Measurements from ENCODE around the gene AKR1B15.
"Not testable (repeated sequence)": the region's sequence is repeated elsewhere in the genome, so short reads cannot be mapped to it uniquely, and the experiment has no call there.

AKR1B15 gene

GRCh38 chr7:134533288-134533771, 15.6 kb upstream of the AKR1B15 start:
- no peak for DNase-seq

DNA sequence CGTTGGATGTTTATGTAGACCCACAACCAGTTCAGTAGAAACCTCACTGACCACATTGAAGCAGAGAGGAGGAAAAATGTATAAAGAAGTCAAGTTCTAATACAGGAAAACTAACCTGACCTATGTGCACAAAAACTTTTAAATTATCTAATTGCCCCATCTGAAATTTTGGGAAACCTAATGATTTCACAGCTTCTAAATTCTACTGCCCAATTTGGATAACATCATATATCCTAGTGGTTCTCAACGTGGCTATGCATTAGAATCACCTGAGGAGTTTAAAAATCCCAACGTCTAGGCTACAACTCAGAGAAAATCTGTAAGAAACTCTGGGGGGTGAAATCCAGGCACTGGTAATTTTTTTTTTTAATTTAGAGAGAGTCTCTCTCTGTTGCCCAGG, 14.3 kb upstream of the AKR1B15 start:
- no peak for DNase-seq

DNA sequence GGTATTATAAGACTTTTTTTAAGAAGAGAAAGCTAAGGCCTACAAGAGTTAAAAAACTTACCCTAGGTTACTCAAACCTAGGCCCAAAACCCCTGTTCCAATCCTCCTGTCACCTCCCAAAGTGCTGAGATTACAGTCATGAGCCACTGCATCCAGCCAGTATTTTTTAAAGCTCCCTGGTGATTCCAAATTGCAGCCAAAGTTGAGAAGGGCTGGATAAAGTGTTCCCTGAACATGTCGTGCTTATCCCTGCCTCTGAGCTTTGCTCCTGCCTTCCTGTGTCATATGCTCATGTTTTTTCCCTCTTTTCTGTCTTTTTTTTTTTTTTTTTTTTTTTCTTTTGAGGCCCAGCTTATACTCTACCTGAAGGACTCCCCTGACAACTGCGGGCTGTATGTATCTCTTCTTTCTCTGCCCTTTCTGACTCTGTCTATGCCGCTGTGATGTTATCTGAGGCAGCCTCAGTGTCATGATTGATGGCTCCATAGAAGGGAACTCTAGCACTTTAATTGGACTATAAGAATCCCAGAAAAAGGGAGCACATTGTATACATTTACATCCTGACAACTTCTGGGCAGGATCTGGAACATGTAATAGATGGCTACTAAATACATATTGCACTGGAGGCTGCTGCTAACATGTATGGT, 13.5 kb upstream of the AKR1B15 start:
- no peak for DNase-seq

GRCh38 chr7:134535919-134536299, 13.0 kb upstream of the AKR1B15 start:
- no peak for DNase-seq

- DNase-seq: not testable (repeated sequence)
These were observed 12.4 kb upstream of the AKR1B15 start for GRCh38 chr7:134536558-134536957.

DNA sequence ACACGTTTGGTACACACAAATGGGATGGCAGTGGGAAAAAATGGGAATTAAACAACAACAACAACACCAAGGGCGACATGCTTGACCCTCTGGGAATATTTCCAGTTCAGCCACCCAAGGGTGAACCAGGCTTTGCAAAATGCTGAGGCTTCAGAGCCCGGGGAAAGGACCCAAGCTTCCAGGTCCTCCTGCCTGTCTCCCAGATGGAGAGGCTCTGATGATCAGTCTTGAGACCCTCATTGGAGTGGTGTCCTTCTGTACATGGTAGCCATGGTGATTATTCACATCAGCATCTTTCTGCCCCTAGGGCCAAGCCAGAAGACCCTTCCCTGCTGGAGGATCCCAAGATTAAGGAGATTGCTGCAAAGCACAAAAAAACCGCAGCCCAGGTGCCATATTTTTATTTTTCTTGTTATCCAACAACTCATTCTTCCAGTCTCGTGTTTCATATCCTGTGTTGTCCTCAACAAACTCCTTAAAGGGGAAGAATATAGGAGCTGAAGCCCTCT, 11.6 kb upstream of the AKR1B15 start:
- DNase-seq: not testable (repeated sequence)

DNA sequence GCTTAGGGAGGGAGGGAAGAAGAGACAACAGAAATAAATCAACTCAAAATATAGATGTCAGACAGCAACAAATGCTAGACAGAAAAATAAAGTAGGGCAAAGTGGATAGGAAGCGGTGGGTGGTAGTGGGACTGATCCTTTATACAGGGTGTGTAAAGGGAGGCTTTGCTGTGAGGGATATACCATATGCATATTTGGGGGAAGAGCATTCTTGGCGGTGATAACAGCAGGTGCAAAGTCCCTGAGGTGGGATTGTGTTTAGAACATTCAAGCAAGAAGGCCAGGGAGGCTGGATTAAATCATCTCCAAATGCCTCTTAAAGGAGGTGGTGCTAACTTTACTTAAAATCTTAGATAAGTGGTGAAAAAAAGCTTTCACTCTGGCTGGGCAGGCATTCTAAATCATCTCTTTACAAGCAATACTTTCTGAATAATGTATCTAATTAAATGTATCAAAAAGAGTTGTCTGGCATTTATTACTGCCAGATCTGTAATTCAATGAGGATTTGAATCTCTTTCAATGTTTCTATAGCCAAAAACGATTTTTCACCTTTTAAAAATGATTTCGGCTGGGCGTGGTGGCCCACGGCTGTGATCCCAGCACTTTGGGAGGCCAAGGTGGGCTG, 9.4 kb upstream of the AKR1B15 start:
- DNase-seq: no peak

DNA sequence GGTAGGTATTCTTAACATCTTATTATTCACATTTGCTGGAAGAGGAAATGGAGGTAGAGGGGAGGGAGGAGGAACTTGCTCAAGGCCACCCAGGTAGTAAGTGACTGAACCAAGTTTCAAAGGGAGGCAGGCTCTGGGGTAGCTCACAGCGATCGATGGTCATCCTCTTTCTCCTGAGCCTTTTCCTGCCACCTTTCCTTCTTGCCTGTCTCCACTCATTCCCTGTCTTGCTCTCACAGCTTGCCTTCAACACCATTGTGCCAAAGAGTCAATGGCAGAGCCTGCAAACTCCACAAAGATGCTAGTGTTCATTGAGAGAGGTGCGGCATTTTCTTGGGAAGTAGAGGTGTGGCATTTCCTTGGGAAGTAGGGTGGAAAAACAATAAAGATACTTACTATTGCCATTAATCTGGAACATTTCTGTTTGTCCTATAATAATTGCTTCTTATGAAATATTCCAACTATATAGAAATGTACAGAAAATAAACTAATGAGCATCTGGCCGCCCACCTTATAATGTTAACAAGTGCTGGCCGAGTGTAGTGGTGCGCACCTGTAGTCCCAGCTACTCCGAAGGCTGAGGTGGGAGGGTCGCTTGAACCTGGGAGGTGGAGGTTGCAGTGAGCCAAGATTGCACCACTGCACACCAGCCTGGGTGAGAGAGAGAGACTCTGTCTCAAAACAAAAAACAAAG, 7.3 kb upstream of the AKR1B15 start:
- DNase-seq: not testable (repeated sequence)

DNA sequence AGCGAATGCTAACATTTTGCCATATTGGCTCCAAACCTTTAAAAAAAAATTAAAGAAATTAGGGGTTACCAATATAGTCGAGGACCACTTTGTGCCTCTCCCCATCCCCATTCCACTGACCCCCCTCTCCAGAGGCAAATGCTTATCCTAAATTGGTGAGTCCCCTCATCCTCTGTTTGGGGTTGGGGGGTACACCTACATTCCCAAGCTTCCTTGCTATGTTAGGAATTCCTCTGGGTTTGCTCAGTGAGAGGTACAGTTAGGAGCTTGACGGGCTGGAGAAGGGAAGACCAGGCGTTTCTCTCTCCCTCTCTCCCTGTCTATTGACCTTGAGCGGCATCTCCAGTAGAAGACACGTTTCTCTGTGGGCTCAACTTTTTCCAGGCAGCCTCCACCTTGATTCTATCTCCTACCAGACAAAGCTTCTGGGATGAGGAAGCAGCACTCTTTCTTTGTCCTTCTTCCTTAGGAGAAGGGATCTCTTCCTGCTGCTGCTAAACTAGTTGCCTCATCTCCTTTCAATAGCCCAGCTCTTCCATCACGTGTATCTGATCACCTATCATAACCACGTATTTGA, 6.6 kb upstream of the AKR1B15 start:
- no peak for DNase-seq

GRCh38 chr7:134545380-134545779, 3.5 kb upstream of the AKR1B15 start:
- DNase-seq: no peak

- DNase-seq: no peak
These were observed 3.0 kb upstream of the AKR1B15 start for GRCh38 chr7:134545918-134546317.

GRCh38 chr7:134546955-134547354, 2.0 kb upstream of the AKR1B15 start:
- no peak for DNase-seq

DNA sequence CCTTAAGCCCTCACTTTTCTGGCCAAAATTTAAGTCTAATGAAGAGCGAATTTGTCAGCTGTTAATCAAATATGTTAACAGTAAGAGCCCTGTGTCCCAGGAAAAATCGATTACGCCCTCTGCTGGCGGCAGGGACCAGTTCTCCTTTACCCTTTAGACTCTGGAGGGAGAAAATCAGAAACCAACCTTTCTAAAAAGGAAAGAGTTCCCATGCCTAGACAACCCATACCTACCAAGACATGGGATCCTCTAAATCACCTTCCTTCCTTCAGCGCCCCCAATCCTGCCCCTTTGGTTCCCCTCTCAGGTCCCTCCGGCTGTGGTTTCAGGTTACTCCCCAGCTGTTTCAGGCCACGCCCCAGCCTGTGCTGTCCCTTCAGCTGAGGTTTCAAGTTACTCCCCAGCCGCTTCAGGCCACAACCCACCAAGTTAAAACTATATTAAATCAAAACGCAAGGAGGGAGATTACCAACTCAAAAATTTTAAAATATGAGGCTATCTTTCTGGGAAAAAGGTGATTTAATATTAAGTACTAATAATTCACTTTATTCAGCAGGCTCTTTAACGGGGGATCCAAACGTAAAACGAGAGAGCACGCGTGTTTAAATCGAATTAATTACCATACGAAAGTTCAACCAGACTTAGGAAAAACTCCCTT, 1.4 kb upstream of the AKR1B15 start:
- DNase-seq: peak; percentile 79

DNA sequence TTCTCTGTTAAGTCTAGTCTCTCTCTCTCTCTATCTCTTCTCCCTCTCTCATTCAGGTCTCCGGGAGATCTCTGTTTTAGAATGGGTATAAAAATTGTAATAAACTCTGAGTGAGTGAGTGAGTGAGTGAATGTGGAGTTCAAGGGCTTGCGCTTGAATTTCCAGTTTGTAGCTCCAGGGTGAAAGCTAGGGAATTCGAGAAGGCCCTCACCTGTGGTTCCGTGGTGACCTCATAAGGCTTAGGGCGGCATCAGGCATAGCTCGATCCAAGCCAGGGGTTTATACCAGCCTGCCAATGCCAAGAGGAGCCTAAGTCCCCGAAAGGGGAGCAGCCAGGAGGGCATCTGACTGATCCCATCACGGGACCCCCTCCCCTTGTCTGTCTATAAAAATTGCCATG, 456 bp downstream of the AKR1B15 start:
- DNase-seq: no peak

DNA sequence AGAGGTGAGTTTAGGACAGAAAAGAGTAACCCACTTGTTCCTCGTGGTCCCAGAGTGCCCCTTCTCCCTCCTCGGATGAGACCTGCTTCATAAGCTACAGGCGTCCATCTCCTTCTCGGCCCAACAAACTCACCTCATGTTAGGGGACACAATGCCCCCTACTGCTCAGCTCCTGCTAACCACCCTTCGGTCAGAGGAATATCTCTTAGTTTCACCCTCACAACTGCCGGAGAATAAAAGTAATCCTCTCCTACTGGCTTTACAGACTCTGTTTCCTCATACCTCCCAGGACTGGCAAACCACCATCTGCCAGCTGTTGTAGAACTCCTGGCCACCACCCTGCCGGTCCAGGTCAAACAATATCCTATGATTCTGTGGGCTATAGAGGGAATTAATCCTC, 3.2 kb downstream of the AKR1B15 start:
- DNase-seq: no peak

GRCh38 chr7:134553976-134554375, 5.1 kb downstream of the AKR1B15 start:
- no peak for DNase-seq

GRCh38 chr7:134554417-134554966, 5.6 kb downstream of the AKR1B15 start:
- no peak for DNase-seq

GRCh38 chr7:134557391-134557790, 8.5 kb downstream of the AKR1B15 start:
- no peak for DNase-seq

- DNase-seq: no peak
These were observed 9.5 kb downstream of the AKR1B15 start for GRCh38 chr7:134558370-134558769.

DNA sequence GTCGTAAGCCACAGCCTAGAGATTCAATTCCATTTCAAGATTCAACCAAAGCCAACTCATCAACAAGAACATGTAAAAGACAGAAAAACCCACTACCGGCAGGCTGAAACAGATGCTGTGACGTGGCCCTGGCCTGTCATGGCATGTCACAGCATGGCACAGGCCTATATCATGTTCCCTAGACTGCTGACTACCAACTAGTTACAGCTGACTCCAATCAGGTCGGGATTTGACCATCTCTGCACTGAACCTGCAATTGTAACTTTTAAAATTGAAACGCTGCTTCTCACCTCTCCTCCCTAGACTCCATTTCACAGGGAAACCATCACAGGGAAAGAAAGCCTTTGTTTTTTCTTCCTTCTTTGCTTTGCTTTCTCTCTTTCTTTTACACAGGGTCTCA, 12.7 kb downstream of the AKR1B15 start:
- DNase-seq: not testable (repeated sequence)

- DNase-seq: no peak
These were observed 13.2 kb downstream of the AKR1B15 start for GRCh38 chr7:134562136-134562535.

GRCh38 chr7:134563398-134563749, 14.5 kb downstream of the AKR1B15 start:
- DNase-seq: not testable (repeated sequence)

GRCh38 chr7:134565643-134566136, 16.8 kb downstream of the AKR1B15 start:
- DNase-seq: no peak

All from CD4-positive, alpha-beta T cell treated with Interleukin-6 for 4 hours (primary cell).